ENCODE results near the gene PAPLN. TPM values are rescaled to one million over a fixed set of nuclear protein-coding genes. Genes with fewer than 3 reads are reported as not detected.

The PAPLN gene
- total and polyA plus RNA-seq, 9 of the 15 experiments (the other 6 are each of a cell fraction or from before 2014, with no cell fraction given): 0.43 to 3.5 (median 1.7) TPM

- no peak for DNase-seq (ENCODE audit: extremely low read depth in 1 of 4, low spot score in 3 of 4)
- TF ChIP-seq E2F1 (CRISPR knock-in tag; IDR thresholded peaks at IDR 0.05) (no peak), CBFA2T3 (IDR thresholded peaks at IDR 0.05) (no peak), HDAC1 (IDR thresholded peaks at IDR 0.05) (no peak), L3MBTL2 (IDR thresholded peaks at IDR 0.05) (no peak), MCM3 (IDR thresholded peaks at IDR 0.05) (no peak), ATF6 (CRISPR knock-in tag; IDR thresholded peaks at IDR 0.05) (no peak), CREB5 (CRISPR knock-in tag; IDR thresholded peaks at IDR 0.05) (no peak), PHB (CRISPR knock-in tag; IDR thresholded peaks at IDR 0.05) (no peak), JUND (IDR thresholded peaks at IDR 0.05; ENCODE audit: borderline replicate concordance, low read depth, low read length) (no peak), JUND (tag; IDR thresholded peaks at IDR 0.05; ENCODE audit: borderline replicate concordance, low read depth, low read length) (no peak), NRF1 (conservative IDR thresholded peaks at IDR 0.05 in 1 of 2, IDR thresholded peaks at IDR 0.05 in 1 of 2) (no peak), SMARCE1 (IDR thresholded peaks at IDR 0.05) (no peak), ATF3 (IDR thresholded peaks at IDR 0.05) (no peak), ATF3 (CRISPR knock-in tag; conservative IDR thresholded peaks at IDR 0.05) (no peak), ZNF165 (CRISPR knock-in tag; IDR thresholded peaks at IDR 0.05; ENCODE audit: borderline replicate concordance) (no peak), TAF15 (IDR thresholded peaks at IDR 0.05; ENCODE audit: low read depth, low read length) (no peak), GATAD2A (IDR thresholded peaks at IDR 0.05) (no peak), ID3 (CRISPR knock-in tag; IDR thresholded peaks at IDR 0.05) (no peak), ID3 (tag; IDR thresholded peaks at IDR 0.05) (no peak), ZNF551 (CRISPR knock-in tag; IDR thresholded peaks at IDR 0.05) (no peak)
Measured at GRCh38 chr14:73260574-73260973, 23.3 kb downstream of the PAPLN start.

More at GRCh38 chr14:73260574-73260973, 23.3 kb downstream of the PAPLN start:
- no TSS peak for BruUV-seq (replicated peaks)
- in situ Hi-C loops (cut with MboI) (no loop called here), intact Hi-C loops (cut with micrococcal nuclease) (no loop called here)
- H3K27me3 ChIP-seq (ENCODE audit: control insufficient read depth in 2 of 2, insufficient read depth in 2 of 2, low read length in 2 of 2): no peaks in the 10 kb centered on the region
- no peaks in the 10 kb centered on the region for H3K36me3 ChIP-seq (ENCODE audit: control insufficient read depth, insufficient read depth, low read length)
- no peaks in the 10 kb centered on the region for H3K9me3 ChIP-seq (replicated peaks; ENCODE audit: control insufficient read depth, insufficient read depth, low read depth, low read length)
- H3K9me1 ChIP-seq (ENCODE audit: control insufficient read depth, insufficient read depth, low read length): no peaks in the 10 kb centered on the region
- H3K4me1 ChIP-seq (replicated peaks in 1 of 2; ENCODE audit: control insufficient read depth in 2 of 2, insufficient read depth in 2 of 2, low read length in 2 of 2): peaks cover 0 to 15% of the 10 kb centered on the region in 2 experiments; a peak in 2 of 5 replicates
- no peak overlapping the region for H3K4me2 ChIP-seq (ENCODE audit: insufficient read depth, low read length)
- FAIRE-seq (no peak), ATAC-seq (no peak)
- no peaks in the 10 kb centered on the region for H4K20me1 ChIP-seq (replicated peaks; ENCODE audit: control insufficient read depth, insufficient read depth, low read length)
- 22% methylated on average over 4 of the region's 11 CpGs for WGBS (ENCODE audit: insufficient coverage, low coverage, missing lambda C conversion rate)
- ChIA-PET POLR2A (no interaction called here), CTCF (ENCODE audit: low intra/inter-chr PET ratio) (no interaction called here)
- no peak overlapping the region for H3K27ac ChIP-seq (ENCODE audit: extremely low read depth, low read depth, low read length)
- no peak overlapping the region for H3K9ac ChIP-seq (ENCODE audit: insufficient read depth in 1 of 2, low read depth in 2 of 2, low read length in 2 of 2)
- no peaks in the 10 kb centered on the region for H3K79me2 ChIP-seq (ENCODE audit: control insufficient read depth, insufficient read depth, low read length)
- H3K4me3 ChIP-seq: no peak overlapping the region
- no peak overlapping the region for H2AFZ ChIP-seq (ENCODE audit: low read depth, low read length)
